22Rv1 (cell line): ENCODE measurements around the gene BICC1.

Experiments
- H3K27ac ChIP-seq: fragments of 450-650 bp; 2 replicates; pipeline ENCODE4 v1.5.1; 2017
- CTCF ChIP-seq: fragments of 450-650 bp; IDR thresholded peaks from 2 replicates; pipeline ENCODE4 v1.5.1; 2017; ENCODE audit warnings: mild to moderate bottlenecking
- ZFX ChIP-seq: fragments of 450-650 bp; IDR thresholded peaks from 2 replicates; pipeline ENCODE4 v1.6.1; 2017; ENCODE audit warnings: antibody characterized with exemption, borderline replicate concordance

BICC1 gene

GRCh38 chr10:58662314-58662713, 149.6 kb downstream of the BICC1 start:
- no peak overlapping the region for H3K27ac ChIP-seq
- TF ChIP-seq ZFX, result no peak
- TF ChIP-seq CTCF, result no peak

GRCh38 chr10:58665361-58665760, 152.7 kb downstream of the BICC1 start:
- TF ChIP-seq ZFX, result no peak
- no peak for TF ChIP-seq CTCF

GRCh38 chr10:58666024-58666423, 153.4 kb downstream of the BICC1 start:
- H3K27ac ChIP-seq, result no peak overlapping the region
- TF ChIP-seq CTCF (no peak), ZFX (no peak)

More at GRCh38 chr10:58665361-58665760, 152.7 kb downstream of the BICC1 start:
- no peak overlapping the region for H3K27ac ChIP-seq

GRCh38 chr10:58667658-58668310, 155.1 kb downstream of the BICC1 start:
- H3K27ac ChIP-seq, result no peak overlapping the region
- TF ChIP-seq ZFX, result no peak
- TF ChIP-seq CTCF, result no peak

GRCh38 chr10:58672845-58673244, 160.2 kb downstream of the BICC1 start:
- TF ChIP-seq ZFX (no peak), CTCF (no peak)
- H3K27ac ChIP-seq, result no peak overlapping the region

- no peak for TF ChIP-seq CTCF
- no peak for TF ChIP-seq ZFX
- no peak overlapping the region for H3K27ac ChIP-seq
Observed at GRCh38 chr10:58674251-58674650, 161.6 kb downstream of the BICC1 start.

- H3K27ac ChIP-seq, result no peak overlapping the region
- no peak for TF ChIP-seq ZFX
- TF ChIP-seq CTCF, result no peak
Observed at GRCh38 chr10:58675321-58675720, 162.6 kb downstream of the BICC1 start.
